Body of pancreas (tissue), 4 donors: ENCODE results near the gene MAP2K7.

Experiments used
- CTCF ChIP-seq, 7 experiments: fragments of 450-650 bp in 4 of 7; fragments of 200-600 bp in 3 of 7; sonication (generic) in 3 of 7; IDR thresholded peaks; one replicate each; pipeline ENCODE4 v1.5.1; 2016 to 2019; ENCODE audit warnings: antibody characterized with exemption in 7 of 7
- POLR2A ChIP-seq, 3 donors: fragments of 450-650 bp; IDR thresholded peaks; one replicate each; pipeline ENCODE4 v1.6.1; 2016; ENCODE audit warnings: antibody characterized with exemption in 3 of 3, mild to moderate bottlenecking in 2 of 3

GRCh38 chr19:7868326-7868670 is 35.4 kb upstream of the MAP2K7 start:
- no peak for TF ChIP-seq POLR2A (IDR thresholded peaks at IDR 0.05)
- no peak for TF ChIP-seq CTCF (IDR thresholded peaks at IDR 0.05)
